Fibroblast of villous mesenchyme (primary cell): ENCODE data around the gene DEPDC5. TPM values are rescaled to one million over a fixed set of nuclear protein-coding genes. Genes with fewer than 3 reads are reported as not detected.

Source experiments
- DNase-seq: peaks from one replicate; pipeline ENCODE4 v3.0.0-alpha.2; 2010; ENCODE audit warnings: low read depth
- H3K4me3 ChIP-seq: 2 replicates; pipeline ENCODE4 v1.5.1; 2011; ENCODE audit warnings: low read depth, mild to moderate bottlenecking, low read length
- total RNA-seq: library from RNA; depleted of rRNA; stranded (reverse); fragments of >200 nt; gene quantifications from 2 replicates; pipeline ENCODE4 v1.2.3, GENCODE V29; 2012
- TF ChIP-seq, protein P1 (sequence below): IDR thresholded peaks from 2 replicates; pipeline ENCODE4 v1.5.1; 2012; ENCODE audit warnings: low read depth, mild to moderate bottlenecking, low read length; ENCODE audit not compliant: insufficient read depth

DEPDC5 gene
- total RNA-seq, 1 donor, result 13.0 TPM

DNA sequence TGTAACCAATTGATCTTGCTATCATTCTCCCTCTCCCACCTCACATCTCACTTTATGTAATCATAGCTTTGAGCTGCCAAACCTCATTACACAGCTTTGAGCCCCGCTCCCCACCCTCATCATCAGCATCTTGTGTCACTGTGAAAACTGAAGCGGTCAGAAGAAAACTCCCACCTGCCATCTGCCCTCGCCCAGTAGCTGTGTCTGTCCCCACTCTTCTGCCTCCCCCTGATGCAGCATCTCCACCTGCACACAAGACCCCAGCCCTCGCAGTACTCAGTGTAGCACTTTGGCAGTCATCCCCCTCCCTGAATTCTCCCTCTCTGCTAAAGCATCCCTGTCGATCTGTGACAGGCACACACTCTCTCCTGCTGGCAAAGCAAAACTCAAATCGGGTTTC lies 130.2 kb downstream of the DEPDC5 start:
- H3K4me3 ChIP-seq, result no peak overlapping the region
- DNase-seq, result no peak
- TF ChIP-seq, protein P1, sequence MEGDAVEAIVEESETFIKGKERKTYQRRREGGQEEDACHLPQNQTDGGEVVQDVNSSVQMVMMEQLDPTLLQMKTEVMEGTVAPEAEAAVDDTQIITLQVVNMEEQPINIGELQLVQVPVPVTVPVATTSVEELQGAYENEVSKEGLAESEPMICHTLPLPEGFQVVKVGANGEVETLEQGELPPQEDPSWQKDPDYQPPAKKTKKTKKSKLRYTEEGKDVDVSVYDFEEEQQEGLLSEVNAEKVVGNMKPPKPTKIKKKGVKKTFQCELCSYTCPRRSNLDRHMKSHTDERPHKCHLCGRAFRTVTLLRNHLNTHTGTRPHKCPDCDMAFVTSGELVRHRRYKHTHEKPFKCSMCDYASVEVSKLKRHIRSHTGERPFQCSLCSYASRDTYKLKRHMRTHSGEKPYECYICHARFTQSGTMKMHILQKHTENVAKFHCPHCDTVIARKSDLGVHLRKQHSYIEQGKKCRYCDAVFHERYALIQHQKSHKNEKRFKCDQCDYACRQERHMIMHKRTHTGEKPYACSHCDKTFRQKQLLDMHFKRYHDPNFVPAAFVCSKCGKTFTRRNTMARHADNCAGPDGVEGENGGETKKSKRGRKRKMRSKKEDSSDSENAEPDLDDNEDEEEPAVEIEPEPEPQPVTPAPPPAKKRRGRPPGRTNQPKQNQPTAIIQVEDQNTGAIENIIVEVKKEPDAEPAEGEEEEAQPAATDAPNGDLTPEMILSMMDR, result no peak

DNA sequence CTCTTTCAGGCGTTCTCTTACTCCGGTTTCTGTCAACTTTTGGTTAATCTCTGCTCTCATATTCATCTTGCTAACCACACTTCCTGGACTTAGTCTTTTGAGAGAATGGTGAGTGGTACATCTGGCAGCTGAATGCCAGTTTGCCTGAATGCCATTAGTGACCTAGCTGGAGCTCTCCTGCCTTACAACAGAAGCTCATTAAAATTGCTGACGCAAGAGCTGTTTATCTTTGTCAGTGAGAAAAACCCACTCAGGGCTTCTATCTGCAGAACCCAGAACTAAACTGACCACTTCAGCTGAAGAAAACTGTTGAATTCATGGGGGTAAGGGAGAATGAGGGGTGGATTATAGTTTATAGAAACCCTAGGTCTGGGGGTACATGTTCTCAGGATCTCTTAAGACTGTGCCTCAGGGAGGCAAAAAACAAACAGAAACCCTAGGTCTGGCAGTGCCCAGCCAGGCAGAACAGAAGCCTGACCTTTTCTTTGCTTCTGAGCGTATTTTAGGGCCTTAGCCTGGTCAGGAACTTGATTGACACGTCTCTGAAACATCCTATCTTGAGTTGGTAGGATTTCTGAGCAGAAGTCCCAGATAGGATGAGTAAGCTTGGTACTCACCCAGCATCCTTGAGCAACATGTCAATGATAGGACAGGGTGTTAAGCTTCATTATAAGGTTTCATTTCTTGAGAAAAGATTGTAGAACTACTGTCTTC lies 137.7 kb downstream of the DEPDC5 start:
- no peak overlapping the region for H3K4me3 ChIP-seq
- TF ChIP-seq, protein P1, result no peak
- DNase-seq, result peak; percentile 88

DNA sequence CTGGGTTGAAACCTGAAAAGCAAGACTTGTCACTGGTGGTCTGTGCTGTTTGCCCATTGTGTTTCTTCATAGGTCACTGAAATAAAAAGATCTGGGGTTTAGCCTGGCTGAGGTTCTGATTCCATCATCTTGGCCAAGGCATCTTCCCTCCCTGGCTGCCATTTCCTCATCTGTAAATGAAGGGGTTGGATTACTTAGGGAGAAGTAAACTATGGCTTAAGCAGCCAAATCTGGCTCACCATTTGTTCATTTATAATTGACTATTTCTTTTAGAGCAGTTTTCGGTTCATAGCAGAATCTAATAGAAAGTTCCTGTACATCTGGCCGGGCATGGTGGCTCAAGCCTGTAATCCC lies 138.2 kb downstream of the DEPDC5 start:
- no peak overlapping the region for H3K4me3 ChIP-seq
- TF ChIP-seq, protein P1, result no peak
- no peak for DNase-seq

DNA sequence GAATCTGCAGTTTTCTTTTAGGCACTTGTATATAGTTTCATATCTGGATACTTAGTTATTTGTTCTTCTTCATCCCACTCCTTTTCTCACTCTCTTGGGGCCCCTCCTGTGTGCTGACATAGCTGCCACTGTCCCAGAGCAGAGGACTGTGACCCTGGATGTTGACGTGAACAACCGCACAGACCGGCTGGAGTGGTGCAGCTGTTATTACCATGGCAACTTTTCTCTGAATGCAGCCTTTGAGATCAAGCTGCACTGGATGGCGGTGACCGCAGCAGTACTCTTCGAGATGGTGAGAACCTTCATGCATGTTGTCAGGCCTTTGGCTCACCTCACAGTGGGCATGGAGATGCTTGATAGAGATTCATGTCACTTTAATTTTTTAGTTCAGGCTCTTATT lies 139.6 kb downstream of the DEPDC5 start:
- no peak overlapping the region for H3K4me3 ChIP-seq
- TF ChIP-seq, protein P1, result no peak
- no peak for DNase-seq

DNA sequence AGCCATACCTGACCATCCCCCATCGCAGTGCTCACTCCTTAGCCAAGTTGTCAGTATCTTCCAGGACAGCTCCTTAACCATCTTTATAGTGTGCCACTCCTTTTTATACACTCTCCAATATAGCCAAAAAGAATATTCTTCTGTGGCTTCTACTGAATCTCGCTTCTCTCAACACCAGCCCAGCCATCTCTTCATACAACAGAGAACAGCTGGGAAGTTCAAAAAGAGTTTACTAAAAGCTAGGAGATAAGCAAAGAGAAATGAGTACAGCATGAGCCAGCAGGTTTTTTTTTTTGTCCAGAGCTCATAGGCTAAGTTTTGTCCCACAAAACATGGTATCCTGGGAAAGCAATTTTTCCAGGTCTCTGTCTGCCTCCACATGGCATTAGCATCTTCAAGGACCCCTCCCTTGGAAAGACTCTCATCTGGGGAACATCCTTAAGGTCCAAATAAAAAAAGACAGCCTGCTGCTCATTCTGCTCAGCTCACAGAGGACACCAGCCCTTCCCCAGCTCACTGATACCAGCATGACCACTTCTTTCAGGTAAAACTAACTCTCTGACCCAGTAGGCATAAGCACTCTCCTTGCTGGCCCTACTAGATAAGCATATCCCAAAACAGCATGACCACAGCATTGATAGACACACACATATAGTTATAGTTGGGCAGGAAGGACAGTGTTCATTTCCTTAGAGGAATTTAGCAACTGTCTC lies 141.7 kb downstream of the DEPDC5 start:
- no peak overlapping the region for H3K4me3 ChIP-seq
- peak; percentile 42 for DNase-seq
- TF ChIP-seq, protein P1, result no peak

DNA sequence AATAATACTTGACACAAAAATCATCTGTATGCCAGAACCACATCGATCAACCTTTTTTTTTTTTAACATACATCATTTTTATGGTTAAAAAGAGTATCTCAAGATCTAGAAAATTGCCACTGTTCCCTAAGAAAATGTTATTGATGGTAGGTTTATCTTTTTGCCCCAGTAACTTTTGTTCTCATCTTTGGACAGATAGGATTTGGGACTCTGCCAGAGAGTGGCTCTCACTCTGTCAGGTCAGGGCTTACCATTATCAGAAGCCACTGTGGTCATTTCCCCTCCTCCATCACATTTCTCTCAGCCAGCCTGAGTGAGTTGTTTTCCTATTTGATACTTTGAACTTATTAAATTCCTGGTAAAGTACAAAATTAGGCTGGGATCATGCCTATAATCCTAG lies 142.7 kb downstream of the DEPDC5 start:
- H3K4me3 ChIP-seq, result no peak overlapping the region
- no peak for DNase-seq
- TF ChIP-seq, protein P1, result no peak
